ENCODE measurements around the gene WLS. TPM values are rescaled to one million over a fixed set of nuclear protein-coding genes. Genes with fewer than 3 reads are reported as not detected.

Gene WLS
- total RNA-seq, 4 donors from 2014 or later: 34.8 to 78.9 (median 44.4) TPM

DNA sequence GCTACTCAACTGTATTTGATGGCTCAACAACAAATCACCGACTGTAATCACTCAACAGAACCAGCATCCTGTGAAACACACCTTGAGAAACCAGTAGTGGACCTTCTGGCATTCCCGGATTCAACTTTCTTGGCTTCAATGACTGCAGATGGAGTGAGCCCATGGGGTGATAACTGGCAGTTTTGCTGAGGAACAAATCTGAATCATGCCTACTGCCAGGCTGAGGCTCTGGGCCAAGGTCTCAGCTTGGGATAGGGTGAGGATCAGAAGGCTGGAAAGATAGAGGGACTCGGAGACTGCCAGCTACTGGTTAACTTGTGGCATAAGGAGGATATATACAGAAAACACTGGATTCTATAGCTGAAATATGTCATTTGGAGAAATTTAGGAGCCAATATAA is 118.4 kb downstream of the WLS start:
- no peaks in the 10 kb centered on the region for H3K36me3 ChIP-seq
- no peak for TF ChIP-seq EP300 (IDR thresholded peaks at IDR 0.05)
- no peaks in the 10 kb centered on the region for H3K27me3 ChIP-seq
- no peak overlapping the region for H3K4me3 ChIP-seq
- H3K4me1 ChIP-seq: peaks cover 0 to 24% (median 2%) of the 10 kb centered on the region in 4 donors
- H3K9me3 ChIP-seq: no peaks in the 10 kb centered on the region
- WGBS, 2 donors: 93 to 94% methylated on average over 3 of the region's 3 CpGs
- no peak for DNase-seq (ENCODE audit: low spot score in 2 of 2)
- no peak overlapping the region for H3K27ac ChIP-seq

DNA sequence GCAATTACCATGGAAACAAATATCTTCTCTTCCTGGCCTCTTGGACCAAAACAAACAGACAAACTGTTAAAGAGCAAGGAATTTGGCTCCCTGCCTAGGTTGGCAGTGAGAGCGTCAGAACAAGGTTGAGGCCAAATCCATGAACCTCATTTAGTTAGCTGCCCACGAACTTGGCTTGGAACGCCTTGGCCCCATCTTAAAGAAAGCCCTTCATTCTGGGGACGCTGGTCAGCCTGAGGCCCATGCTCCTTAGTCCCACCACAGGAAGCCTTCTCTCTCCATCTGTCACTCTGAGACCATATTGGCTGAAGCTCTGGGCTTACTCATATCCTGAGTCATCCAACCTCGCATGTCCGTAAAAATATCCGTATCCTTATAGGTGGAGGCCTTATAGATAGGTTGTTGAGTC is 119.5 kb downstream of the WLS start:
- no peak for DNase-seq (ENCODE audit: low spot score in 2 of 2)
- no peak overlapping the region for H3K4me3 ChIP-seq
- no peaks in the 10 kb centered on the region for H3K9me3 ChIP-seq
- no peaks in the 10 kb centered on the region for H3K27me3 ChIP-seq
- H3K36me3 ChIP-seq: no peaks in the 10 kb centered on the region
- H3K4me1 ChIP-seq: peaks cover 0 to 24% (median 2%) of the 10 kb centered on the region in 4 donors
- TF ChIP-seq POLR2A (IDR thresholded peaks at IDR 0.05) (no peak), EP300 (IDR thresholded peaks at IDR 0.05) (no peak)
- TF ChIP-seq, protein P1, sequence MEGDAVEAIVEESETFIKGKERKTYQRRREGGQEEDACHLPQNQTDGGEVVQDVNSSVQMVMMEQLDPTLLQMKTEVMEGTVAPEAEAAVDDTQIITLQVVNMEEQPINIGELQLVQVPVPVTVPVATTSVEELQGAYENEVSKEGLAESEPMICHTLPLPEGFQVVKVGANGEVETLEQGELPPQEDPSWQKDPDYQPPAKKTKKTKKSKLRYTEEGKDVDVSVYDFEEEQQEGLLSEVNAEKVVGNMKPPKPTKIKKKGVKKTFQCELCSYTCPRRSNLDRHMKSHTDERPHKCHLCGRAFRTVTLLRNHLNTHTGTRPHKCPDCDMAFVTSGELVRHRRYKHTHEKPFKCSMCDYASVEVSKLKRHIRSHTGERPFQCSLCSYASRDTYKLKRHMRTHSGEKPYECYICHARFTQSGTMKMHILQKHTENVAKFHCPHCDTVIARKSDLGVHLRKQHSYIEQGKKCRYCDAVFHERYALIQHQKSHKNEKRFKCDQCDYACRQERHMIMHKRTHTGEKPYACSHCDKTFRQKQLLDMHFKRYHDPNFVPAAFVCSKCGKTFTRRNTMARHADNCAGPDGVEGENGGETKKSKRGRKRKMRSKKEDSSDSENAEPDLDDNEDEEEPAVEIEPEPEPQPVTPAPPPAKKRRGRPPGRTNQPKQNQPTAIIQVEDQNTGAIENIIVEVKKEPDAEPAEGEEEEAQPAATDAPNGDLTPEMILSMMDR (IDR thresholded peaks at IDR 0.05): no peak
- 16 to 22% methylated on average over 7 of the region's 7 CpGs for WGBS, 2 donors
- no peak overlapping the region for H3K27ac ChIP-seq

DNA sequence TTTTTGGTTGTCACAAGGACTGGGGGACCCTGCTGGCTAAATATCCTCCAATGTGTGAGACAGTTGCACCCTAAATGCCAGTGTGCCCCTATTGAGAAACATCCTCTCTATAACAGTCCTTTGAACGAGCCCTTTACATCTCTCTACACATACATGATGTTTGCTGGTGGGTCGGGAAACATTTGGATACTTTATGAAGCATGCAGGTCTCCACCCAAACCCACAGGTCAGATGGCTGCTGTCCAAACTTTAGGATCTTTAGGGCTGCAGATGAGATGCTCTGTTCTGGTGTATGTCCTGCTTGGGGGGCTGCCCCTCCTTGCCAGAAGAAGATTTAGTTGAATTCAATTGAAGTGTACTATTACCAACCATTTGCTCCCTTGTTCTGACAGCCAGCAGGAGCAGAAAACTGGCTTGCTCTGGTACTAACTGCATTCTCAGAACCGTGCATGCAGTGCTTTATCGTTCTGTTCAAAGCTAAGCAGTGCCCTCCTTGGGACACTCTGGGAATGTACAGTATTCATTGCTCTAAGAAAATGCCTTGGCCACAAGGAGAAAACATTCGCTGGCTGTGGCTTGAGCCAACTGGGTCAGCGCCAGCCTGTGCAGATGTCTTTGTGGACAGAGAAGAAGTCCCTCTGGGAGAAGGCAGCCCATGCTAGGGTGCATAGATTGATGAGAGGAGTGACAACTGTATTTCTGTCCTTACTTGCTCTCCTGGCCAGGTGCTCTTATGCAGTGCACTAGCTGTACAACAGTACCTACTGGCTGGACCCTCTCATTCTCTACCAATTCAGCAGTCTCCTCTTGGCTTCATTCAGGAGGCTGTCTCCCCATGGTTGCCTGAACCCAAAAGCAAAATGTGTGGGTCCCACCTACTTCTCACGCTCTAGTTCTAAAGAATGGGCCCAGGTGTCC is 120.5 kb downstream of the WLS start:
- H3K4me3 ChIP-seq: no peak overlapping the region
- DNase-seq (ENCODE audit: low spot score in 2 of 2): peak; percentile 41 to 50
- no peaks in the 10 kb centered on the region for H3K9me3 ChIP-seq
- 23 to 29% methylated on average over 6 to 7 of the region's 7 CpGs for WGBS, 2 donors
- TF ChIP-seq, protein P1 (IDR thresholded peaks at IDR 0.05): peak; percentile 52 to 79 (median 59)
- TF ChIP-seq POLR2A (IDR thresholded peaks at IDR 0.05) (no peak), EP300 (IDR thresholded peaks at IDR 0.05) (peak in 1 of 2 donors; percentile 49)
- no peaks in the 10 kb centered on the region for H3K36me3 ChIP-seq
- peaks cover 0 to 21% (median 2%) of the 10 kb centered on the region in 4 donors for H3K4me1 ChIP-seq
- H3K27me3 ChIP-seq: no peaks in the 10 kb centered on the region
- H3K27ac ChIP-seq: peak overlapping the region in 1 of 4 donors; percentile 50

DNA sequence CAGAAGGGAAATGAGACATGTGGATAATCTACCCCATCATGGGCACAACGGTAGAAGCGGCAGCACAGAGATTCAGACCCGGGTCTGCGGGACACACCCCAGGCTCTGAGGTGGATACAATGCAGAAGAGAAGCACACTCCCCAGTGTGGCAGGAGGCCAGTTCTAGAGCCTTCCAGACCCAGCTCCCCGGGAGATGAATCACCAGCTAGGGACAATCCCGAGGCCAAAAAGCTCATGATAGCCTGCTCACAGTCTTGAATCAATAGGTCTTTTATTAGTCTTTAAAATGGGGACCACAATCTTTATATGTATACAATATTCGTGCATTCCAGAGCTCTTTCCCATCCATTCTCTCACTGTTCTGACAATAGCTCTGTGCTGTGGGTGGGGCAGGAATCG is 124.6 kb downstream of the WLS start:
- Histone ChIP-seq H3K27me3 (no peaks in the 10 kb centered on the region), H3K4me1 (peaks cover 0 to 16% (median 2%) of the 10 kb centered on the region in 4 donors), H3K4me3 (no peak overlapping the region), H3K36me3 (no peaks in the 10 kb centered on the region), H3K9me3 (no peaks in the 10 kb centered on the region), H3K27ac (no peak overlapping the region)
- TF ChIP-seq, protein P1 (IDR thresholded peaks at IDR 0.05): no peak
- TF ChIP-seq POLR2A (IDR thresholded peaks at IDR 0.05) (no peak), EP300 (IDR thresholded peaks at IDR 0.05) (no peak)
- WGBS, 2 donors: 44 to 60% methylated on average over 8 of the region's 8 CpGs
- no peak for DNase-seq (ENCODE audit: low spot score in 2 of 2)

DNA sequence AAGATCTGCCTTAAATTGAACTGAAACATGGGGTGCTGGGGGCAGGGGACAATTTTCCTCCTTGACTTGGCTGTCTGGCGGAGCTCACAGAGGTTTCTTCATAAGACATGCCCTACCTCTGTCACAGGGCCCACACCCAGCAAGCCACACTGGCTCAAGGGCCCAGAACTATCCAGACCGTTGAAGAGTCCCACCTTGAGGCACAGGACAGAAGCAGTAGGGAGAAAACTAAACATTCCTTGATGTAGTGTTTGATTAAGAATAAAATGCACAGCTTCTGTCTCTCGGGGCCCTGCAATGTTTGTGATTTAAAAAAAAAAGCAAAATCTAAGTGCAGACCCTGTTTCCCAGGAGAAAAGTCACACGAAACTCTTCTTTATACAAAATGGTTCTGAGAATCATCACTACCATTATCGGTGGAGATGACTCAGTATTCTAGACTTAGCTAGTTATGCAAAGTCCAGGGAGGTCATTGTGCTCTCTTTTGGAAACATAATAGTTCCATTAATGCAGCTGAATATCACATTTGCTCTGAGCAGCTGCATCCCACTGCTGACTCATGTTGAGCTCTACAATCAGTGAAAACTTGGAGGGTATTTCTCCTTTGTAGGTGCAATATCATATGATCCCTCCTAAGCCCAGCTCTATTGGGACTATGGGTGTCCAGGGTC is 128.3 kb downstream of the WLS start:
- H3K4me1 ChIP-seq: no peaks in the 10 kb centered on the region
- DNase-seq (ENCODE audit: low spot score in 2 of 2): no peak
- peak overlapping the region in 1 of 4 donors; percentile 73 for H3K27ac ChIP-seq
- WGBS, 2 donors: 52 to 53% methylated on average over 5 of the region's 5 CpGs
- TF ChIP-seq, protein P1 (IDR thresholded peaks at IDR 0.05): no peak
- TF ChIP-seq EP300 (IDR thresholded peaks at IDR 0.05) (no peak), POLR2A (IDR thresholded peaks at IDR 0.05) (no peak)
- H3K9me3 ChIP-seq: no peaks in the 10 kb centered on the region
- no peaks in the 10 kb centered on the region for H3K36me3 ChIP-seq
- no peak overlapping the region for H3K4me3 ChIP-seq
- no peaks in the 10 kb centered on the region for H3K27me3 ChIP-seq

All from tibial nerve (tissue), 4 donors.